AG08396 (cell line): ENCODE measurements around the gene DNLZ.
A peak's percentile ranks its signal among the peaks of the same experiment; 100 is the strongest.

ENCODE experiments used
- DNase-seq: peaks from one replicate; pipeline ENCODE4 v3.0.0; 2012; ENCODE audit warnings: low spot score, mixed read lengths

DNLZ gene

GRCh38 chr9:136316896-136317676 lies 46.5 kb downstream of the DNLZ start:
- no peak for DNase-seq

- DNase-seq: no peak
Observed at GRCh38 chr9:136316271-136316751, 47.2 kb downstream of the DNLZ start.

- no peak for DNase-seq
Observed at GRCh38 chr9:136314944-136315343, 48.6 kb downstream of the DNLZ start.

- DNase-seq: no peak
Observed at GRCh38 chr9:136314056-136314416, 49.5 kb downstream of the DNLZ start.

- no peak for DNase-seq
Observed at GRCh38 chr9:136313111-136314055, 50.2 kb downstream of the DNLZ start.

- peak; percentile 93 for DNase-seq
Observed at GRCh38 chr9:136312436-136312835, 51.1 kb downstream of the DNLZ start.

- no peak for DNase-seq
Observed at GRCh38 chr9:136312009-136312375, 51.6 kb downstream of the DNLZ start.

GRCh38 chr9:136311051-136312008 lies 52.2 kb downstream of the DNLZ start:
- DNase-seq: no peak

GRCh38 chr9:136310273-136311030 lies 53.1 kb downstream of the DNLZ start:
- no peak for DNase-seq

GRCh38 chr9:136309806-136310220 lies 53.7 kb downstream of the DNLZ start:
- no peak for DNase-seq
